Endothelial cell of umbilical vein (primary cell): ENCODE results near the gene HDLBP. TPM values are rescaled to one million over a fixed set of nuclear protein-coding genes. Genes with fewer than 3 reads are reported as not detected.

Source experiments
- BruUV-seq: library from RNA; stranded (reverse); fragments of 400-500 nt; replicated peaks from 2 replicates; lab custom pipeline; 2021; lab: Mats Ljungman, UMichigan
- CTCF ChIA-PET: fragments of 300-600, 350-600 bp; sonication (Branson Sonifier 250); formaldehyde crosslinking; loops from one replicate; lab custom pipeline; 2021; ENCODE audit warnings: antibody characterized with exemption, inconsistent platforms; lab: Charles Lee
- POLR2A ChIA-PET: fragments of 300-600, 350-600 bp; sonication (Branson Sonifier 250); formaldehyde crosslinking; loops from one replicate; lab custom pipeline; 2021; ENCODE audit warnings: antibody characterized with exemption, inconsistent platforms; lab: Charles Lee
- DNase-seq: peaks from one replicate; pipeline ENCODE4 v3.0.0-alpha.2; 2011; ENCODE audit warnings: low read depth, low spot score
- FAIRE-seq: peaks from 2 replicates; lab custom pipeline; 2011; peaks lifted over from hg19 to GRCh38; lab: Jason Lieb, UNC
- H2AFZ ChIP-seq: 2 replicates; pipeline ENCODE4 v1.6.0; 2012; ENCODE audit warnings: low read depth, low read length, control low read depth, inconsistent platforms
- H3K27ac ChIP-seq: 2 replicates; pipeline ENCODE4 v1.5.1; 2011; ENCODE audit warnings: low read depth, mild to moderate bottlenecking, control low read depth, low read length, moderate library complexity; ENCODE audit not compliant: insufficient read depth
- H3K27me3 ChIP-seq, 2 experiments: 2 replicates each; pipeline versions ENCODE4 v1.6.0 to v1.6.1; 2011; ENCODE audit warnings: low read length in 2 of 2, mixed read lengths in 1 of 2; ENCODE audit not compliant: control insufficient read depth in 2 of 2, insufficient read depth in 2 of 2
- H3K36me3 ChIP-seq, 2 experiments: 2 replicates in 1 of 2; 3 replicates in 1 of 2; pipeline ENCODE4 v1.5.1; 2011; ENCODE audit warnings: low read length in 2 of 2, mild to moderate bottlenecking in 1 of 2, moderate library complexity in 1 of 2; ENCODE audit not compliant: control insufficient read depth in 2 of 2, insufficient read depth in 2 of 2; ENCODE audit errors: extremely low read depth in 1 of 2
- H3K4me1 ChIP-seq: 3 replicates; pipeline ENCODE4 v1.5.1; 2011; ENCODE audit warnings: mild to moderate bottlenecking, low read length; ENCODE audit not compliant: control insufficient read depth, insufficient read depth; ENCODE audit errors: extremely low read depth
- H3K4me2 ChIP-seq: 2 replicates; pipeline ENCODE4 v1.6.1; 2011; ENCODE audit warnings: low read length, control low read depth, mixed read lengths; ENCODE audit not compliant: insufficient read depth
- H3K4me3 ChIP-seq, 3 experiments: fragments of 200-600 bp in 1 of 3; sonication (generic), shearing (Covaris generic) in 1 of 3; replicated peaks in 1 of 3; 2 replicates each; pipeline ENCODE4 v1.5.1; 2011 to 2016; ENCODE audit warnings: control low read depth in 3 of 3, low read length in 3 of 3, mild to moderate bottlenecking in 2 of 3, inconsistent platforms in 1 of 3, low read depth in 1 of 3, moderate library complexity in 1 of 3; ENCODE audit not compliant: insufficient read depth in 1 of 3
- H3K79me2 ChIP-seq: 2 replicates; pipeline ENCODE4 v1.6.0; 2012; ENCODE audit warnings: low read length, inconsistent platforms; ENCODE audit not compliant: control insufficient read depth, insufficient read depth
- H3K9ac ChIP-seq: replicated peaks from 2 replicates; pipeline ENCODE3; 2011; ENCODE audit warnings: low read length, control low read depth; ENCODE audit not compliant: insufficient read depth; ENCODE audit errors: extremely low read depth
- H3K9me1 ChIP-seq: replicated peaks from 3 replicates; pipeline ENCODE4 v1.6.0; 2011; ENCODE audit warnings: mild to moderate bottlenecking, low read length; ENCODE audit not compliant: control insufficient read depth, insufficient read depth; ENCODE audit errors: extremely low read depth
- H3K9me3 ChIP-seq: replicated peaks from 2 replicates; pipeline ENCODE4 v1.5.1; 2012; ENCODE audit warnings: low read length, inconsistent platforms; ENCODE audit not compliant: control insufficient read depth, insufficient read depth
- H4K20me1 ChIP-seq: replicated peaks from 2 replicates; pipeline ENCODE3; 2011; ENCODE audit warnings: mild to moderate bottlenecking, low read length; ENCODE audit not compliant: control insufficient read depth, insufficient read depth; ENCODE audit errors: extremely low read depth
- EZH2 ChIP-seq: IDR thresholded peaks from 2 replicates; pipeline ENCODE4 v1.6.1; 2012; ENCODE audit warnings: borderline replicate concordance, low read depth, mild to moderate bottlenecking, moderate library complexity, low read length, inconsistent platforms; ENCODE audit not compliant: severe bottlenecking
- FOS ChIP-seq: IDR thresholded peaks from 2 replicates; pipeline ENCODE4 v1.6.1; 2011; ENCODE audit warnings: mild to moderate bottlenecking, low read length, moderate library complexity, borderline replicate concordance; ENCODE audit not compliant: insufficient read depth
- GATA2 ChIP-seq: IDR thresholded peaks from 2 replicates; pipeline ENCODE4 v1.7.0; 2011; ENCODE audit warnings: low read depth, mild to moderate bottlenecking, moderate library complexity, mixed read lengths, low read length; ENCODE audit not compliant: insufficient read length, insufficient read depth
- JUN ChIP-seq: IDR thresholded peaks from 2 replicates; pipeline ENCODE4 v1.6.1; 2011; ENCODE audit warnings: borderline replicate concordance, low read depth; ENCODE audit not compliant: insufficient read length, insufficient read depth
- MYC ChIP-seq: IDR thresholded peaks from one replicate; pipeline ENCODE4 v1.6.1; 2011; ENCODE audit warnings: mild to moderate bottlenecking, low read depth, low read length
- POLR2A ChIP-seq: IDR thresholded peaks from 2 replicates; pipeline ENCODE4 v1.6.1; 2012; ENCODE audit warnings: low read depth, mild to moderate bottlenecking, control low read depth, low read length
- POLR2AphosphoS5 ChIP-seq: IDR thresholded peaks from 2 replicates; pipeline ENCODE4 v1.6.1; 2012; ENCODE audit warnings: low read depth, mild to moderate bottlenecking, control low read depth, low read length, moderate library complexity; ENCODE audit not compliant: insufficient read depth
- dilution Hi-C: fragments of 300-500 bp; cut with MboI; formaldehyde crosslinking; loops from one replicate; pipeline ENCODE4 v1.15.0; 2019; ENCODE audit warnings: low sequenced_read_pairs; ENCODE audit not compliant: extremely low pct_ligation_motif_present
- intact Hi-C: fragments of 100-400 bp; cut with micrococcal nuclease; formaldehyde crosslinking; loops from one replicate; pipeline ENCODE4 v1.10.0; 2022
- polyA plus RNA-seq, 4 experiments: library from polyadenylated mRNA; depleted of rRNA in 3 of 4; stranded (reverse) in 3 of 4; unstranded in 1 of 4; fragments of >200 nt; gene quantifications; 2 replicates each; pipeline versions ENCODE4 v1.2.1 to v1.2.3, GENCODE V29; 2011 to 2012; ENCODE audit warnings: missing spikeins in 1 of 4
- total RNA-seq: library from RNA; stranded (reverse); gene quantifications from 2 replicates; pipeline ENCODE4 v1.2.3, GENCODE V29; 2021
- TF ChIP-seq, protein P1 (sequence below): IDR thresholded peaks from 2 replicates; pipeline ENCODE4 v1.6.1; 2011; ENCODE audit not compliant: insufficient read depth, insufficient read length
- TF ChIP-seq, protein P2 (sequence below), 2 donors: IDR thresholded peaks; 1 replicate in 1 of 2; 2 replicates in 1 of 2; pipeline ENCODE4 v1.5.1; 2011; ENCODE audit warnings: low read length in 2 of 2, mild to moderate bottlenecking in 2 of 2, moderate library complexity in 2 of 2, control low read depth in 1 of 2, inconsistent platforms in 1 of 2, low read depth in 1 of 2; ENCODE audit not compliant: insufficient read depth in 1 of 2; ENCODE audit errors: extremely low read depth in 1 of 2

HDLBP gene
- total and polyA plus RNA-seq, 2 donors (not counting 3 experiments of a cell fraction or from before 2014, with no cell fraction given) = 379 to 569 TPM

- BruUV-seq = no TSS peak
- FAIRE-seq = no peak
- ChIA-PET POLR2A (no interaction called here), CTCF (interaction anchor here (1.0 to 1.6 kb wide), 2 partner anchors 13 to 33 kb away, joined by 3 to 4 read pairs; no protein-coding TSS in a partner anchor)
- H4K20me1 ChIP-seq = no peaks in the 10 kb centered on the region
- peaks cover 1 to 2% of the 10 kb centered on the region in 2 experiments for H3K36me3 ChIP-seq
- H3K79me2 ChIP-seq = peaks cover 60% of the 10 kb centered on the region
- H3K9me3 ChIP-seq = no peaks in the 10 kb centered on the region
- no peaks in the 10 kb centered on the region for H3K27me3 ChIP-seq
- no peak for TF ChIP-seq MYC
- no peak for TF ChIP-seq POLR2A
- TF ChIP-seq, protein P1, sequence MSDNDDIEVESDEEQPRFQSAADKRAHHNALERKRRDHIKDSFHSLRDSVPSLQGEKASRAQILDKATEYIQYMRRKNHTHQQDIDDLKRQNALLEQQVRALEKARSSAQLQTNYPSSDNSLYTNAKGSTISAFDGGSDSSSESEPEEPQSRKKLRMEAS = no peak
- TF ChIP-seq GATA2 = no peak
- TF ChIP-seq EZH2 = no peak
- no peak for TF ChIP-seq FOS
- TF ChIP-seq POLR2AphosphoS5 = no peak
- no peak for TF ChIP-seq JUN
- TF ChIP-seq, protein P2, sequence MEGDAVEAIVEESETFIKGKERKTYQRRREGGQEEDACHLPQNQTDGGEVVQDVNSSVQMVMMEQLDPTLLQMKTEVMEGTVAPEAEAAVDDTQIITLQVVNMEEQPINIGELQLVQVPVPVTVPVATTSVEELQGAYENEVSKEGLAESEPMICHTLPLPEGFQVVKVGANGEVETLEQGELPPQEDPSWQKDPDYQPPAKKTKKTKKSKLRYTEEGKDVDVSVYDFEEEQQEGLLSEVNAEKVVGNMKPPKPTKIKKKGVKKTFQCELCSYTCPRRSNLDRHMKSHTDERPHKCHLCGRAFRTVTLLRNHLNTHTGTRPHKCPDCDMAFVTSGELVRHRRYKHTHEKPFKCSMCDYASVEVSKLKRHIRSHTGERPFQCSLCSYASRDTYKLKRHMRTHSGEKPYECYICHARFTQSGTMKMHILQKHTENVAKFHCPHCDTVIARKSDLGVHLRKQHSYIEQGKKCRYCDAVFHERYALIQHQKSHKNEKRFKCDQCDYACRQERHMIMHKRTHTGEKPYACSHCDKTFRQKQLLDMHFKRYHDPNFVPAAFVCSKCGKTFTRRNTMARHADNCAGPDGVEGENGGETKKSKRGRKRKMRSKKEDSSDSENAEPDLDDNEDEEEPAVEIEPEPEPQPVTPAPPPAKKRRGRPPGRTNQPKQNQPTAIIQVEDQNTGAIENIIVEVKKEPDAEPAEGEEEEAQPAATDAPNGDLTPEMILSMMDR (IDR thresholded peaks at IDR 0.05; ENCODE audit: extremely low read depth in 1 of 2, insufficient read depth in 1 of 2, low read depth in 1 of 2, low read length in 2 of 2) = no peak
- H2AFZ ChIP-seq = no peak overlapping the region
- no peak overlapping the region for H3K27ac ChIP-seq
- H3K4me3 ChIP-seq = no peak overlapping the region
- DNase-seq = no peak
- no peak overlapping the region for H3K4me2 ChIP-seq
- H3K9me1 ChIP-seq = no peaks in the 10 kb centered on the region
- intact Hi-C loops = loop anchor here (5.0 kb wide), 5 partner anchors 148 to 523 kb away; partner anchors contain the start of genes BOK, ING5 and STK25
- dilution Hi-C loops = no loop called here
- no peak overlapping the region for H3K9ac ChIP-seq
- H3K4me1 ChIP-seq = peaks cover 21% of the 10 kb centered on the region
Measured at GRCh38 chr2:241359481-241360045, 44.1 kb upstream of the HDLBP start.
